DND-41 (cell line): ENCODE data around the gene MPHOSPH8.

Experiments
- EZH2 ChIP-seq: IDR thresholded peaks from 3 replicates; pipeline ENCODE4 v1.6.1; 2012; ENCODE audit warnings: borderline replicate concordance, low read depth, mild to moderate bottlenecking, moderate library complexity, low read length, inconsistent platforms; ENCODE audit not compliant: severe bottlenecking
- TF ChIP-seq, protein P1 (sequence below): IDR thresholded peaks from 2 replicates; pipeline ENCODE4 v1.5.1; 2012; ENCODE audit warnings: borderline replicate concordance, low read length, moderate library complexity, mild to moderate bottlenecking; ENCODE audit not compliant: poor library complexity, severe bottlenecking; ENCODE audit errors: extremely low read depth

DNA sequence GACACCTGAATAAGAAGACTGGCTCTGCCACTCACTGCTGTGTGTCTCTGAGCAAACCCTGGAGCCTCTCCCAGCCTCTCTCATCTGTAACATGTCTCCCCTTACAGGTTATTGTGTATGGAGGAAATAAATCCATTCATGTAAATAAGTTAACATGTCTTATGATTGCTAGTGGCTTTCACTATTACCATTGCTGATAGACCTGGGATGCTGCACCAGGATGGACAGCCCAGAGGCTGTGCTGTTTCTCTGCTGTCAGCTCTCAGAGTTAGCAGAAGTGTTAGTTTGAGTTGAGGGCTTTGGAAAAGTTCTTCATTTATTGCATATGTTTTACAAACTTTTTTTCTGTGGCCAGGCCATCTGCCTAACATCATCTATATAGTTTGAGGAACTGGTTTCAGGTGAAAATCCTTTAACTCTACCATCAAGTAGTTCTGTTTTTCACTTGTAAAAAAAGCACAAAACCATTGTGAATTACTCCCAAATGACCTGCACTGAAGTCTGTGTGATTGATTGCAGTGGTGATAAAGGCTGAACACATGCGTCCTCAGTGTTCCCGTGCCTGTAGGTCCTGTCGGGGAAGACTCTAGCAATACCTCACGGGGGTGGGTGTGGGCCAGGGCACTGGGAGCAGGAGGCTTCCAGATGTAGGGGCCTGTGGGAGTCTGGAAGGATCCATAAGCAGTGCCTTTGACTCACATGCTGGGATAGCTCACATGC is 24.6 kb downstream of the MPHOSPH8 start:
- TF ChIP-seq, protein P1, sequence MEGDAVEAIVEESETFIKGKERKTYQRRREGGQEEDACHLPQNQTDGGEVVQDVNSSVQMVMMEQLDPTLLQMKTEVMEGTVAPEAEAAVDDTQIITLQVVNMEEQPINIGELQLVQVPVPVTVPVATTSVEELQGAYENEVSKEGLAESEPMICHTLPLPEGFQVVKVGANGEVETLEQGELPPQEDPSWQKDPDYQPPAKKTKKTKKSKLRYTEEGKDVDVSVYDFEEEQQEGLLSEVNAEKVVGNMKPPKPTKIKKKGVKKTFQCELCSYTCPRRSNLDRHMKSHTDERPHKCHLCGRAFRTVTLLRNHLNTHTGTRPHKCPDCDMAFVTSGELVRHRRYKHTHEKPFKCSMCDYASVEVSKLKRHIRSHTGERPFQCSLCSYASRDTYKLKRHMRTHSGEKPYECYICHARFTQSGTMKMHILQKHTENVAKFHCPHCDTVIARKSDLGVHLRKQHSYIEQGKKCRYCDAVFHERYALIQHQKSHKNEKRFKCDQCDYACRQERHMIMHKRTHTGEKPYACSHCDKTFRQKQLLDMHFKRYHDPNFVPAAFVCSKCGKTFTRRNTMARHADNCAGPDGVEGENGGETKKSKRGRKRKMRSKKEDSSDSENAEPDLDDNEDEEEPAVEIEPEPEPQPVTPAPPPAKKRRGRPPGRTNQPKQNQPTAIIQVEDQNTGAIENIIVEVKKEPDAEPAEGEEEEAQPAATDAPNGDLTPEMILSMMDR = no peak
- TF ChIP-seq EZH2 = no peak
